Measurements from ENCODE around the gene DNASE1L1. TPM values are rescaled to one million over a fixed set of nuclear protein-coding genes. Genes with fewer than 3 reads are reported as not detected.

Gene DNASE1L1
- total and polyA plus RNA-seq, 8 donors, result 12.5 to 48.7 (median 17.1) TPM

GRCh38 chrX:154434394-154435168 is 25.5 kb upstream of the DNASE1L1 start:
- no peak for DNase-seq
- Histone ChIP-seq H3K27me3 (no peaks in the 10 kb centered on the region), H3K4me1 (peaks cover 0 to 55% (median 28%) of the 10 kb centered on the region in 4 donors), H3K9me3 (peaks cover 0 to 3% (median 0%) of the 10 kb centered on the region in 4 donors), H3K36me3 (peaks cover 4 to 54% (median 41%) of the 10 kb centered on the region in 4 donors), H3K27ac (no peak overlapping the region), H3K4me3 (no peak overlapping the region)
- no peak for TF ChIP-seq POLR2A (IDR thresholded peaks at IDR 0.05)
- 76 to 97% (median 92%) methylated on average over 3 to 7 of the region's 7 CpGs for WGBS, 5 donors
- intact Hi-C loops (cut with DNase I; ENCODE audit: low total_unique reads), result no loop called here

GRCh38 chrX:154433605-154434004 is 24.6 kb upstream of the DNASE1L1 start:
- Histone ChIP-seq H3K27me3 (no peaks in the 10 kb centered on the region), H3K27ac (no peak overlapping the region), H3K4me1 (peaks cover 0 to 53% (median 32%) of the 10 kb centered on the region in 4 donors), H3K36me3 (peaks cover 4 to 45% (median 39%) of the 10 kb centered on the region in 4 donors), H3K4me3 (no peak overlapping the region), H3K9me3 (peaks cover 0 to 3% (median 0%) of the 10 kb centered on the region in 4 donors)
- no peak for TF ChIP-seq POLR2AphosphoS5 (IDR thresholded peaks at IDR 0.05)
- intact Hi-C loops (cut with DNase I; ENCODE audit: low total_unique reads), result no loop called here
- 77 to 90% (median 85%) methylated on average over 6 to 7 of the region's 7 CpGs for WGBS, 5 donors
- no peak for DNase-seq

GRCh38 chrX:154432210-154432609 is 23.2 kb upstream of the DNASE1L1 start:
- Histone ChIP-seq H3K9me3 (peaks cover 0 to 3% (median 0%) of the 10 kb centered on the region in 4 donors), H3K4me1 (peaks cover 0 to 53% (median 29%) of the 10 kb centered on the region in 4 donors), H3K27me3 (no peaks in the 10 kb centered on the region), H3K4me3 (no peak overlapping the region), H3K36me3 (peaks cover 4 to 45% (median 37%) of the 10 kb centered on the region in 4 donors), H3K27ac (no peak overlapping the region)
- no peak for DNase-seq
- TF ChIP-seq CTCF (IDR thresholded peaks at IDR 0.05) (no peak), POLR2AphosphoS5 (IDR thresholded peaks at IDR 0.05) (no peak), POLR2A (IDR thresholded peaks at IDR 0.05) (no peak), EP300 (IDR thresholded peaks at IDR 0.05) (no peak)
- WGBS, 5 donors, result 75 to 95% (median 87%) methylated on average over 5 to 8 of the region's 8 CpGs; no CpG with 5 or more reads in 1 of the 5 donors
- intact Hi-C loops (cut with DNase I; ENCODE audit: low total_unique reads), result no loop called here

GRCh38 chrX:154431341-154431740 is 22.3 kb upstream of the DNASE1L1 start:
- H3K4me3 ChIP-seq, result no peak overlapping the region
- WGBS, 5 donors, result 40 to 73% (median 61%) methylated on average over 1 to 5 of the region's 5 CpGs; no CpG with 5 or more reads in 1 of the 5 donors
- H3K27ac ChIP-seq, result peak overlapping the region in 3 of 5 donors; percentile 26 to 53 (median 32)
- intact Hi-C loops (cut with DNase I; ENCODE audit: low total_unique reads), result no loop called here
- TF ChIP-seq EP300 (IDR thresholded peaks at IDR 0.05) (no peak), POLR2A (IDR thresholded peaks at IDR 0.05) (no peak), POLR2AphosphoS5 (IDR thresholded peaks at IDR 0.05) (no peak), CTCF (IDR thresholded peaks at IDR 0.05) (no peak)
- peaks cover 0 to 56% (median 34%) of the 10 kb centered on the region in 4 donors for H3K4me1 ChIP-seq
- no peaks in the 10 kb centered on the region for H3K9me3 ChIP-seq
- no peaks in the 10 kb centered on the region for H3K27me3 ChIP-seq
- DNase-seq, result no peak
- peaks cover 4 to 45% (median 37%) of the 10 kb centered on the region in 4 donors for H3K36me3 ChIP-seq

- Histone ChIP-seq H3K36me3 (peaks cover 4 to 45% (median 37%) of the 10 kb centered on the region in 4 donors), H3K9me3 (no peaks in the 10 kb centered on the region), H3K4me3 (no peak overlapping the region), H3K27ac (peak overlapping the region in 3 of 5 donors; percentile 26 to 53 (median 32)), H3K27me3 (no peaks in the 10 kb centered on the region), H3K4me1 (peaks cover 0 to 52% (median 31%) of the 10 kb centered on the region in 4 donors)
- intact Hi-C loops (cut with DNase I; ENCODE audit: low total_unique reads), result no loop called here
- 42 to 63% (median 52%) methylated on average over 6 to 7 of the region's 7 CpGs for WGBS, 5 donors
- DNase-seq, result no peak
- TF ChIP-seq EP300 (IDR thresholded peaks at IDR 0.05) (no peak), POLR2A (IDR thresholded peaks at IDR 0.05) (no peak), POLR2AphosphoS5 (IDR thresholded peaks at IDR 0.05) (no peak), CTCF (IDR thresholded peaks at IDR 0.05) (no peak)
Observed at GRCh38 chrX:154430916-154431315, 21.9 kb upstream of the DNASE1L1 start.

Measured in stomach (tissue), 9 donors.